Small intestine (tissue), 7 donors: Measurements from ENCODE around the gene TCEAL5. TPM values are rescaled to one million over a fixed set of nuclear protein-coding genes. Genes with fewer than 3 reads are reported as not detected.

Experiments
- DNase-seq, 2 donors: peaks; one replicate each; pipeline versions ENCODE4 v3.0.0 to v3.0.0-alpha.2; 2013
- FAIRE-seq: peaks from 2 replicates; lab custom pipeline; 2012; peaks lifted over from hg19 to GRCh38; lab: Jason Lieb, UNC
- H3K27ac ChIP-seq, 3 donors: one replicate each; pipeline ENCODE4 v1.5.1; 2013; ENCODE audit warnings: low read length in 2 of 3, mild to moderate bottlenecking in 2 of 3, control low read depth in 1 of 3, inconsistent platforms in 1 of 3, low read depth in 1 of 3, moderate library complexity in 1 of 3
- H3K27me3 ChIP-seq, 3 donors: one replicate each; pipeline ENCODE4 v1.6.1; 2013; ENCODE audit warnings: low read length in 3 of 3, inconsistent platforms in 1 of 3; ENCODE audit not compliant: control insufficient read depth in 3 of 3, insufficient read depth in 3 of 3
- H3K36me3 ChIP-seq, 3 donors: one replicate each; pipeline ENCODE4 v1.6.1; 2013; ENCODE audit warnings: low read length in 3 of 3, inconsistent platforms in 1 of 3, low read depth in 1 of 3, mild to moderate bottlenecking in 1 of 3, moderate library complexity in 1 of 3; ENCODE audit not compliant: control insufficient read depth in 3 of 3, insufficient read depth in 2 of 3
- H3K4me1 ChIP-seq, 3 donors: one replicate each; pipeline ENCODE4 v1.6.1; 2013; ENCODE audit warnings: low read length in 2 of 3, inconsistent platforms in 1 of 3, low read depth in 1 of 3, mild to moderate bottlenecking in 1 of 3, moderate library complexity in 1 of 3; ENCODE audit not compliant: control insufficient read depth in 3 of 3, insufficient read depth in 2 of 3
- H3K4me3 ChIP-seq, 3 donors: one replicate each; pipeline ENCODE4 v1.5.1; 2013; ENCODE audit warnings: low read length in 3 of 3, control low read depth in 1 of 3, inconsistent platforms in 1 of 3, low read depth in 1 of 3, mild to moderate bottlenecking in 1 of 3, moderate library complexity in 1 of 3
- H3K9me3 ChIP-seq, 2 donors: one replicate each; pipeline ENCODE4 v1.6.1; 2013; ENCODE audit warnings: low read depth in 1 of 2, low read length in 1 of 2; ENCODE audit not compliant: control insufficient read depth in 2 of 2, insufficient read depth in 1 of 2
- WGBS, 3 donors: extraction: QIAGEN DNeasy Blood & Tissue Kit; methylation state at CpG; one replicate each; pipeline ENCODE4 v1.1.7; 2013; 5-methylcytosine and 5-hydroxymethylcytosine counted together
- polyA plus RNA-seq, 4 donors: library from polyadenylated mRNA; stranded (reverse) in 3 of 4; unstranded in 1 of 4; fragments of 200-250 nt in 3 of 4; fragments of 120-200 nt in 1 of 4; gene quantifications; one replicate each; pipeline versions ENCODE4 v1.2.1 to v1.2.3, GENCODE V29; 2013
- donor health status: healthy with polysubstance abuse.
- donor health status: control.
- donor health status: control.
- donor health status: Bipolar disorder and iron deficiency.
- donor health status: healthy.

The TCEAL5 gene
- polyA plus RNA-seq, 4 donors: 0.54 to 2.0 (median 1.8) TPM; not detected in 1

DNA sequence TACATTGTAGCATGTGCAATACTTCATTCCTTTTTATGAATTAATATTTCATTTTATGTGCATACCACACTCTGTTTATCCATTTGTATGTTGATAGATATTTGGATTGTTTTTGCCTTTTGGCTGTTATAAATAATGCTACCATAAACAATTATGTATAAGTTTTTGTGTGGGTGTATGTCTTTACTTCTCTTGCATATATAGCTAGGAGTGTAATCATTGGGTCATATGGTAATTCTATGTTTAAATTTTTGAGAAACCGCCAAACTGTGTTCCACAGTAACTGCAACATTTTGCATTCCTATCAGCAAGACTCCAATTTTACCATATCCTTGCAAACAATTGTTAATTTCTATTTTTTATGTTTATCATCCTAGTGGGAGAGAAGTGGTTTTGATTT, 3.1 kb upstream of the TCEAL5 start:
- no peak for FAIRE-seq
- WGBS, 3 donors: 64 to 91% (median 82%) methylated on average over 1 of the region's 1 CpG
- no peak for DNase-seq

DNA sequence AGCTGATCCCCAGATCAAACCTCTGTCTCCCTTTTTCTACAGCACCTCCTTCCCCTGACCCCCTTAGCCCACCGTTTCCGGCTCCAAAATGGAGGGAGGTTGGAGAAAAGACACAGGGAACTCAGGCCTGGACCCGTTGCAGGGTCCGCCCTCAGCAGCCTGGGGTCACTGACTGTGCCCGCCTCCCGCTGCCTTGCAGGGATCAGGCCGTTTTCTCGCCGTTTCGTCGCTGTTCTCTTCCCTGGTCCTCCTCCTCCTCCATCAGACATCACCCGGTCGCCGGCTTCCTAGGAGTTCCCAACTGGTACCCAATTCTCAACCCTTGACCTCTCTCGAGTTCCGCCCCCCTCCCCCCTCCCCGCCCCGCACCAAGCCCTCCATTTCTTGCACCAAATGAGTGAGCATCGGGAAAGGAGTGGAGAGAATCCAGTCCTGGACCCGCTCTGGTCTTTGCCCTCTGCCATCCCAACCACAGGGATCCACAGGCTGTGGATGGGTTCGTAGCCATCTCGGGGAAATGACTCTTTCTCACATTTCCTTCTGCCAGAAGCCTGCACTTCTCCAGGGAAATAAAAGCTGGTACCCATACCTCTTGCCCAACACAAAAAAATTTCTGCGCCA, 493 bp downstream of the TCEAL5 start:
- Histone ChIP-seq H3K27me3 (peaks cover 0 to 22% (median 2%) of the 10 kb centered on the region in 3 donors), H3K9me3 (no peaks in the 10 kb centered on the region), H3K27ac (no peak overlapping the region), H3K4me3 (peak overlapping the region in 1 of 3 donors; percentile 36), H3K36me3 (no peaks in the 10 kb centered on the region), H3K4me1 (no peaks in the 10 kb centered on the region)
- FAIRE-seq (no peak), DNase-seq (no peak)
- 8 to 45% (median 22%) methylated on average over 16 to 23 of the region's 23 CpGs for WGBS, 3 donors

More for the DNA sequence above, 3.1 kb upstream of the TCEAL5 start:
- no peaks in the 10 kb centered on the region for H3K9me3 ChIP-seq
- H3K36me3 ChIP-seq: no peaks in the 10 kb centered on the region
- peaks cover 0 to 20% (median 2%) of the 10 kb centered on the region in 3 donors for H3K27me3 ChIP-seq
- H3K4me3 ChIP-seq: no peak overlapping the region
- H3K27ac ChIP-seq: no peak overlapping the region
- H3K4me1 ChIP-seq: no peaks in the 10 kb centered on the region

DNA sequence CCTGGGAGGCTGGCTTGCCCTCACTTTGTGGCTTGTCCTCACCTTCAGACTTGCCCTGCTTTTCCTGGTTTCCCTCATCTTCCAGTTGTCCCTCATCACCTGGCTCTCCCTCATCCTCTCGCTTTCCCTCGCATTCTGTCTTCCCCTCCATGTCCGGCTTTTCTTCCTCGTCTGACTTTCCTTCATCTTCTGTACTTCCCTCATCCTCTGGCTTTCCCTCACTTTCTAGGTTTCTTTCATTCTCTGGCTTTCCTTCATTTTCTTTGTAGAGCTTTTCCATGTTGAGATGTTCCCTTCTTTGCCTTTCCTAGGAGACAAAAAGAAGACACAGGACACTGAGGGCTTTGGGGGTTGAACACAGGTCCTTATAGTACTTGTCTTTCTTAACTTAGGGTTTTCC, 2.3 kb downstream of the TCEAL5 start:
- DNase-seq (no peak), FAIRE-seq (no peak)
- Histone ChIP-seq H3K27ac (no peak overlapping the region), H3K27me3 (peaks cover 0 to 22% (median 2%) of the 10 kb centered on the region in 3 donors), H3K4me1 (no peaks in the 10 kb centered on the region), H3K36me3 (no peaks in the 10 kb centered on the region), H3K4me3 (no peak overlapping the region), H3K9me3 (no peaks in the 10 kb centered on the region)
- WGBS, 3 donors: 89 to 96% (median 94%) methylated on average over 4 of the region's 4 CpGs

DNA sequence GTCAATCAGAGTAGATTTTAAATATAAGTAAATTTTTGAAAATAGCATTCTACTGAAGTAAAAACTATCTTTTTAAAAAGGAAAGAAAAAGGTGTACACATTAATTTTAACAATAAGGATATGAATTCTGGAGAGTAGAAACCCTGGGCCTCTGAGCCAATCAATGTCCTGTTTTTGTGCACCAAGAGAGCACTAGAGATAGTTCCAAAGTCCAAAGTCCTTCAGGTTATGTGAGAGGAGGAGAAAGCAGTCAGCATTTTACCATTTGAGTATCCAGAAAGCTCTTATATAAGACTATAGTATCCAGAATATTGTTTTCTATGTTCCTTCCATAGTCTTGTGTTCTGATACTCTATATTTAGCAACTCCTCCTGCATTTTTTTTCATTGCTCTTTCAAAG, 18.3 kb downstream of the TCEAL5 start:
- no peaks in the 10 kb centered on the region for H3K36me3 ChIP-seq
- FAIRE-seq: no peak
- DNase-seq: peak; percentile 38 to 58
- no peak overlapping the region for H3K4me3 ChIP-seq
- peaks cover 0 to 13% (median 0%) of the 10 kb centered on the region in 3 donors for H3K4me1 ChIP-seq
- peak overlapping the region in 1 of 3 donors; percentile 37 for H3K27ac ChIP-seq
- H3K9me3 ChIP-seq: no peaks in the 10 kb centered on the region
- H3K27me3 ChIP-seq: no peaks in the 10 kb centered on the region

DNA sequence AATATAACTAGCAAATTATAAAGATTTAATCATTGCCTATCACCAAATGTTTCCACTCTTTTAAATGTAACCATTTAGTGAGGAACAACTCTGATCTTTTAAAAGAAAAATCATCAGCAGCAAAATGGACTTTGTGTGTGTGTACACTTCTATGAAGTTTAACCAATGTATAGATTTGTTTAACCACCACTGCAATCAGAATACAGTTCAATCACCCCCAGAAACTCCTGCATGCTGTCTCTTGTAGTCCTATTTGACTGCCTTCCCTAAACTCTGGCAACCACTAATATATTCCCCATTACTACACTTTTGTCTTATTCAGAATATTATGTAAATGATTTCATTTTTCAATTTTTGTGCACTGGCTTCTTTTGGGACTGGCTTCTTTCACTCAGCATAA, 19.9 kb downstream of the TCEAL5 start:
- Histone ChIP-seq H3K9me3 (no peaks in the 10 kb centered on the region), H3K4me3 (no peak overlapping the region), H3K27me3 (no peaks in the 10 kb centered on the region), H3K4me1 (peaks cover 0 to 13% (median 0%) of the 10 kb centered on the region in 3 donors), H3K36me3 (peaks cover 0 to 7% (median 0%) of the 10 kb centered on the region in 3 donors), H3K27ac (peak overlapping the region in 1 of 3 donors; percentile 37)
- FAIRE-seq: no peak
- DNase-seq: no peak

DNA sequence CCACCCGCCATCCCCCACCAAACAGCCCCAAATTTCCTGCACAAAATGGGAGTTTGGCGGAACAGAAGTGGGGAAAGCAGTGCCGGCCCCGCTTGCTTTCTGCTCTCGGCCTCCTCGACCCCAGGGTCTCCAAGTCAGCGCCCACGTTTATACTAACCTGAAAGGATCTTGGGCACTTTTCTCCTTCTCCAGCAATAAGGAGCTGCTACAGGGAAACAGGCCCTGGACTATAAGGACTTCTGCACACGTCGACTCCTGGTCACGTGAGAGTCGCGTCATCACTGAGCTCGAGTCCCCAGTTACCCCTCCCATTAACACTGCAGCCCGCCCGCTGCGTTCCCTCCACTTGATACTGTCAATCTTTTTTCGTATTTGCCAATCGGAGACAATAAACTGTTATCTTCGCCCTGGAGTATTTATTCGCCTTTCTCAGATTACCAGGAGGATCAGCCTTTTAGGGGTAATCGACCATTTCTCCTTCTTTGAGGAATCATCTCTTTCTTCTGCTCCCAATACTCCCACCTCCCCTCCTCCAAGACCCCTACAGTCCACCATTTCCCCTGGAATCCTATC, 21.5 kb downstream of the TCEAL5 start, which contains the start of gene TCEAL8:
TSS of gene TCEAL8 (minus strand) at position 235 of the 573 bp plus-strand sequence. CDS start 1,176 bp downstream, outside the sequence.
- Histone ChIP-seq H3K4me3 (peak within 1 kb of the TSS; percentile 48 to 64 (median 57)), H3K27ac (peak within 1 kb of the TSS; percentile 21 to 87 (median 85)), H3K27me3 (no peaks in the 10 kb centered on the region), H3K36me3 (peaks cover 0 to 9% (median 0%) of the 10 kb centered on the region in 3 donors), H3K4me1 (peaks cover 0 to 13% (median 0%) of the 10 kb centered on the region in 3 donors), H3K9me3 (no peaks in the 10 kb centered on the region)
- DNase-seq (peak; percentile 84 to 89), FAIRE-seq (no peak)
- WGBS, 3 donors: 0 to 29% (median 9%) methylated on average over 22 of the region's 22 CpGs

DNA sequence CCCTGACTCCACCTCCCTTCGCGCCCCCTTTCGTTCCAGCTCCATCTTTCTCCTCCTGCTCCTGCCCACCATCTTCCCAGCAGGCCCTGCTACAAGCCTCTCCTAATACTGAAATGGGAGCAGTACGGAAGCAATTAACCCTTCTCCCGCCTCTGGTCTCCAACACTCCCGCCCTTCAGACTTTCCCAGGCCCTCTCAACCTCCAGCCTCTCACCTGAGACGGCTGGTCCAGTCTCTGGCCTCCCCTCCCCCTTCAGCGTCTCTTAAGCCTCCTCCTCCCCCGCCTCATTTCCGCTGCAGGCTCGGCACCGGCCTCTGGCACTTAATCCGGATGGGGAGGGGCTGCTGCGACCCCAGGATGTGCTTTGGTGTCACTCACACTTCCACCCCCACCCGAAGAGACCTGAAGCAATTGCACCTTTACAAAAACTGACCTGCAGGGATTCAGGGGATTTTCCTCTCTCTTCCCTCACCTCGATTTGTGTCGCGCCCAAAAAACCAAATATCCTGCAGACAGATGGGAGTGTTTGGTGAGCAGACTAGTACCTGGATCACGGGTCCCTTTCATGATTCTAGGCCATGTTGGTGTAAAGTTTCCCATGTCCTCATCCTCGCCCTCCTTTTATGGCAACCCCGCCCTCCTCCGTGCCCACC, 22.3 kb downstream of the TCEAL5 start:
- Histone ChIP-seq H3K36me3 (peaks cover 0 to 9% (median 0%) of the 10 kb centered on the region in 3 donors), H3K4me3 (peak overlapping the region; percentile 48 to 64 (median 57)), H3K27ac (peak overlapping the region; percentile 2 to 87 (median 85)), H3K4me1 (peaks cover 0 to 13% (median 0%) of the 10 kb centered on the region in 3 donors), H3K27me3 (no peaks in the 10 kb centered on the region), H3K9me3 (no peaks in the 10 kb centered on the region)
- FAIRE-seq (no peak), DNase-seq (peak; percentile 41 to 71)
- WGBS, 3 donors: 1 to 23% (median 13%) methylated on average over 19 to 22 of the region's 22 CpGs

DNA sequence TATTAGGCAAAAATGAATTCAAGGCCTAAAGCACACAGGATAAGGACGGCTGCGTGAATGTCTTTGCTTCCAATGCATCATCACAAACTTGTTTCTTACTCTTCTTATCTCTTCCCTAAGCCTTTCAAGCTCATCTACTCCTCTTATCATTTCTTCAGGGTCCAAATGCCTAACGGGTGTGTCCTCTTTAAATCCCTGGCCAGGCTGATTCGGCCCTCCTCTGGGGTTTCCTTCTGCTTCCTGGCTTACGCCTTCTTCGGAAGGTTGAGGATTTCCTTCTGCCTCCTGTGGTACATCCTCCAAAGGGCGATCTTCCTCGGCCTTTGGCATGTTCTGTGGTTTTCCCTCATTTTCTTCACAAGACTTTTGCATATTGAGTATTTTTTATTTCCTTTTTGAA, 22.9 kb downstream of the TCEAL5 start:
- Histone ChIP-seq H3K36me3 (peaks cover 0 to 9% (median 0%) of the 10 kb centered on the region in 3 donors), H3K27me3 (no peaks in the 10 kb centered on the region), H3K27ac (peak overlapping the region in 2 of 3 donors; percentile 85 to 87), H3K9me3 (no peaks in the 10 kb centered on the region), H3K4me3 (peak overlapping the region in 1 of 3 donors; percentile 64), H3K4me1 (peaks cover 0 to 11% (median 0%) of the 10 kb centered on the region in 3 donors)
- FAIRE-seq (no peak), DNase-seq (peak; percentile 1 to 28)
- 28 to 59% (median 31%) methylated on average over 8 of the region's 8 CpGs for WGBS, 3 donors
